K562 (cell line): ENCODE results near the gene ZBTB2. TPM values are rescaled to one million over a fixed set of nuclear protein-coding genes. Genes with fewer than 3 reads are reported as not detected.
A peak's percentile ranks its signal among the peaks of the same experiment; 100 is the strongest.

ENCODE experiments used
- ARID2 ChIP-seq: fragments of 450-650 bp; IDR thresholded peaks from 2 replicates; pipeline ENCODE4 v1.6.1; 2017; ENCODE audit warnings: antibody characterized with exemption, mild to moderate bottlenecking
- CBX3 ChIP-seq, 2 experiments: IDR thresholded peaks; 1 replicate in 1 of 2; 2 replicates in 1 of 2; pipeline ENCODE4 v1.6.1; 2012; ENCODE audit warnings: inconsistent platforms in 2 of 2, low read length in 2 of 2, borderline replicate concordance in 1 of 2, control low read depth in 1 of 2
- ERF ChIP-seq: fragments of 450-650 bp; formaldehyde crosslinking; IDR thresholded peaks from 2 replicates; pipeline ENCODE4 v1.4.0; 2020; ENCODE audit warnings: mild to moderate bottlenecking, mixed read lengths
- HDAC3 ChIP-seq: fragments of 450-650 bp; IDR thresholded peaks from 2 replicates; pipeline ENCODE4 v1.6.1; 2018; ENCODE audit warnings: borderline replicate concordance, mild to moderate bottlenecking, moderate library complexity; ENCODE audit not compliant: partially characterized antibody
- NR2C1 ChIP-seq, 2 experiments: fragments of 450-650 bp; IDR thresholded peaks; 2 replicates each; pipeline ENCODE4 v1.6.1; 2017; ENCODE audit warnings: mild to moderate bottlenecking in 2 of 2, antibody characterized with exemption in 1 of 2, inconsistent platforms in 1 of 2, missing compliant biosample characterization in 1 of 2, missing genetic modification characterization in 1 of 2
- POLR3G ChIP-seq: IDR thresholded peaks from 2 replicates; pipeline ENCODE4 v1.6.1; 2011; ENCODE audit not compliant: insufficient read length, insufficient replicate concordance; ENCODE audit errors: extremely low read depth
- RAD21 ChIP-seq, 2 experiments: fragments of 250-450 bp in 1 of 2; fragments of 450-650 bp in 1 of 2; sonication (Bioruptor Pico) in 1 of 2; formaldehyde crosslinking in 1 of 2; IDR thresholded peaks in 1 of 2; conservative IDR thresholded peaks in 1 of 2; 2 replicates each; pipeline versions ENCODE4 v1.4.0 to v1.8.0; 2020 to 2022; ENCODE audit warnings: mild to moderate bottlenecking in 2 of 2, moderate library complexity in 1 of 2
- RBM14 ChIP-seq: fragments of 200-400 bp; formaldehyde crosslinking; IDR thresholded peaks from 2 replicates; pipeline ENCODE4 v1.6.1; 2018; ENCODE audit warnings: low read depth, mild to moderate bottlenecking, low read length, moderate library complexity, borderline replicate concordance; ENCODE audit not compliant: insufficient read depth
- RBM25 ChIP-seq: fragments of 200-400 bp; formaldehyde crosslinking; IDR thresholded peaks from 2 replicates; pipeline ENCODE4 v1.6.1; 2018; ENCODE audit warnings: low read length, low read depth, moderate library complexity; ENCODE audit not compliant: severe bottlenecking
- REST ChIP-seq, 2 experiments: fragments of 450-650 bp; formaldehyde crosslinking in 1 of 2; IDR thresholded peaks; 2 replicates each; pipeline versions ENCODE4 v1.4.0 to v1.6.1; 2014 to 2020; ENCODE audit warnings: mild to moderate bottlenecking in 2 of 2, borderline replicate concordance in 1 of 2, low read depth in 1 of 2
- SMC3 ChIP-seq: conservative IDR thresholded peaks from 2 replicates; pipeline ENCODE4 v1.6.1; 2011; ENCODE audit warnings: low read depth, low read length, improper control_type of control experiment; ENCODE audit not compliant: insufficient read depth
- TFAP4 ChIP-seq: sonication (generic); formaldehyde crosslinking; IDR thresholded peaks from 2 replicates; pipeline ENCODE4 v1.8.0; 2022; ENCODE audit warnings: missing genetic modification reagents, mild to moderate bottlenecking, moderate library complexity, borderline replicate concordance
- ZKSCAN3 ChIP-seq: fragments of 250-450 bp; sonication (Bioruptor Pico); IDR thresholded peaks from 2 replicates; pipeline ENCODE4 v1.4.0; 2020
- ZNF511 ChIP-seq: sonication (generic); formaldehyde crosslinking; IDR thresholded peaks from 2 replicates; pipeline ENCODE4 v1.8.0; 2022; ENCODE audit warnings: mild to moderate bottlenecking, missing genetic modification reagents
- polyA plus RNA-seq, 8 experiments: library from polyadenylated mRNA; depleted of rRNA in 4 of 8; stranded (reverse) in 5 of 8; unstranded in 3 of 8; fragments of >200 nt; fragmentation: Nextera tagmentation in 2 of 8; fragmentation: Illumina TruSeq in 1 of 8; extraction: Ambion mirVana in 2 of 8; extraction: Trizol in 1 of 8; gene quantifications; 2 replicates each; pipeline versions ENCODE4 v1.2.1 to v1.2.3, GENCODE V29; 2011 to 2014; ENCODE audit warnings: inconsistent platforms in 1 of 8, missing spikeins in 1 of 8
- total RNA-seq, 7 experiments: library from RNA; depleted of rRNA in 6 of 7; stranded (reverse); fragments of >200 nt in 6 of 7; fragmentation: Illumina TruSeq in 2 of 7; extraction: Trizol in 2 of 7; gene quantifications; 2 replicates each; pipeline versions ENCODE4 v1.2.1 to v1.2.3, GENCODE V29; 2011 to 2021; ENCODE audit warnings: low replicate concordance in 1 of 7
- TF ChIP-seq, protein P1 (sequence below): fragments of 450-650 bp; IDR thresholded peaks from 2 replicates; pipeline ENCODE4 v1.6.1; 2017; ENCODE audit warnings: mild to moderate bottlenecking, moderate library complexity

Gene ZBTB2
- total and polyA plus RNA-seq, 9 of the 15 experiments (the other 6 are each of a cell fraction or from before 2014, with no cell fraction given), result 5.1 to 26.2 (median 16.4) TPM

GRCh38 chr6:151323791-151324487, 67.4 kb downstream of the ZBTB2 start (continued):
- TF ChIP-seq REST (IDR thresholded peaks at IDR 0.05; ENCODE audit: borderline replicate concordance), result peak; percentile 93
- TF ChIP-seq REST (CRISPR knock-in tag; IDR thresholded peaks at IDR 0.05; ENCODE audit: low read depth), result no peak
- no peak for TF ChIP-seq RBM14
- TF ChIP-seq SMC3, result peak; percentile 98
- no peak for TF ChIP-seq POLR3G
- TF ChIP-seq ZKSCAN3 (CRISPR knock-in tag), result no peak
- TF ChIP-seq RAD21 (CRISPR knock-in tag; conservative IDR thresholded peaks at IDR 0.05 in 1 of 2, IDR thresholded peaks at IDR 0.05 in 1 of 2), result peak; percentile 94 to 98
- TF ChIP-seq, protein P1, sequence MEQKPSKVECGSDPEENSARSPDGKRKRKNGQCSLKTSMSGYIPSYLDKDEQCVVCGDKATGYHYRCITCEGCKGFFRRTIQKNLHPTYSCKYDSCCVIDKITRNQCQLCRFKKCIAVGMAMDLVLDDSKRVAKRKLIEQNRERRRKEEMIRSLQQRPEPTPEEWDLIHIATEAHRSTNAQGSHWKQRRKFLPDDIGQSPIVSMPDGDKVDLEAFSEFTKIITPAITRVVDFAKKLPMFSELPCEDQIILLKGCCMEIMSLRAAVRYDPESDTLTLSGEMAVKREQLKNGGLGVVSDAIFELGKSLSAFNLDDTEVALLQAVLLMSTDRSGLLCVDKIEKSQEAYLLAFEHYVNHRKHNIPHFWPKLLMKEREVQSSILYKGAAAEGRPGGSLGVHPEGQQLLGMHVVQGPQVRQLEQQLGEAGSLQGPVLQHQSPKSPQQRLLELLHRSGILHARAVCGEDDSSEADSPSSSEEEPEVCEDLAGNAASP, result no peak
- no peak for TF ChIP-seq HDAC3
- TF ChIP-seq ZNF511 (CRISPR knock-in tag), result peak; percentile 35; the same call in 1 of the 2 replicates
- peak; percentile 83; the same call in 1 of the 2 replicates for TF ChIP-seq ARID2
- no peak for TF ChIP-seq ERF (CRISPR knock-in tag)
- no peak for TF ChIP-seq CBX3 (IDR thresholded peaks at IDR 0.05; ENCODE audit: borderline replicate concordance in 1 of 2, low read length in 2 of 2)
- TF ChIP-seq RBM25, result no peak
- no peak for TF ChIP-seq NR2C1 (IDR thresholded peaks at IDR 0.05)
- TF ChIP-seq NR2C1 (tag; IDR thresholded peaks at IDR 0.05), result no peak
- TF ChIP-seq TFAP4 (CRISPR knock-in tag), result peak; percentile 39; the same call in 1 of the 2 replicates
